RPMI8226 (cell line): ENCODE measurements around the gene ALPK3.
A peak's percentile ranks its signal among the peaks of the same experiment; 100 is the strongest.
"Not testable (repeated sequence)": the region's sequence is repeated elsewhere in the genome, so short reads cannot be mapped to it uniquely, and the experiment has no call there.

ENCODE experiments used
- DNase-seq: peaks from one replicate; pipeline ENCODE4 v3.0.0-alpha.2; 2015

ALPK3 gene

GRCh38 chr15:84856731-84857417, 39.7 kb downstream of the ALPK3 start:
- no peak for DNase-seq

GRCh38 chr15:84857418-84858004, 40.4 kb downstream of the ALPK3 start:
- DNase-seq, result no peak

GRCh38 chr15:84858231-84858630, 41.1 kb downstream of the ALPK3 start:
- no peak for DNase-seq

GRCh38 chr15:84859144-84859543, 42.0 kb downstream of the ALPK3 start:
- no peak for DNase-seq

GRCh38 chr15:84859651-84860050, 42.5 kb downstream of the ALPK3 start:
- DNase-seq, result no peak

GRCh38 chr15:84861781-84862180, 44.6 kb downstream of the ALPK3 start:
- DNase-seq, result no peak

GRCh38 chr15:84862214-84862975, 45.2 kb downstream of the ALPK3 start:
- DNase-seq, result peak; percentile 33

- DNase-seq, result no peak
Observed at GRCh38 chr15:84863565-84864443, 46.6 kb downstream of the ALPK3 start.

- DNase-seq, result no peak
Observed at GRCh38 chr15:84864444-84864795, 47.3 kb downstream of the ALPK3 start.

- no peak for DNase-seq
Observed at GRCh38 chr15:84865074-84865569, 48.0 kb downstream of the ALPK3 start.

- no peak for DNase-seq
Observed at GRCh38 chr15:84868037-84868880, 51.1 kb downstream of the ALPK3 start.

- no peak for DNase-seq
Observed at GRCh38 chr15:84869510-84869909, 52.4 kb downstream of the ALPK3 start.

- DNase-seq, result no peak
Observed at GRCh38 chr15:84871428-84871985, 54.4 kb downstream of the ALPK3 start.

GRCh38 chr15:84872009-84872910, 55.1 kb downstream of the ALPK3 start:
- DNase-seq, result no peak

- DNase-seq, result no peak
Observed at GRCh38 chr15:84873997-84874396, 56.8 kb downstream of the ALPK3 start.

GRCh38 chr15:84874981-84875699, 58.0 kb downstream of the ALPK3 start:
- no peak for DNase-seq

GRCh38 chr15:84876269-84876668, 59.1 kb downstream of the ALPK3 start:
- no peak for DNase-seq

- not testable (repeated sequence) for DNase-seq
Observed at GRCh38 chr15:84877701-84878100, 60.5 kb downstream of the ALPK3 start.

- DNase-seq, result peak; percentile 71
Observed at GRCh38 chr15:84878504-84878903, 61.3 kb downstream of the ALPK3 start.
